D341Med (cell line): Measurements from ENCODE around the gene GDPD5.

ENCODE experiments used
- DNase-seq: peaks from one replicate; pipeline ENCODE4 v3.0.0; 2012; ENCODE audit warnings: low spot score

GDPD5 gene

DNA sequence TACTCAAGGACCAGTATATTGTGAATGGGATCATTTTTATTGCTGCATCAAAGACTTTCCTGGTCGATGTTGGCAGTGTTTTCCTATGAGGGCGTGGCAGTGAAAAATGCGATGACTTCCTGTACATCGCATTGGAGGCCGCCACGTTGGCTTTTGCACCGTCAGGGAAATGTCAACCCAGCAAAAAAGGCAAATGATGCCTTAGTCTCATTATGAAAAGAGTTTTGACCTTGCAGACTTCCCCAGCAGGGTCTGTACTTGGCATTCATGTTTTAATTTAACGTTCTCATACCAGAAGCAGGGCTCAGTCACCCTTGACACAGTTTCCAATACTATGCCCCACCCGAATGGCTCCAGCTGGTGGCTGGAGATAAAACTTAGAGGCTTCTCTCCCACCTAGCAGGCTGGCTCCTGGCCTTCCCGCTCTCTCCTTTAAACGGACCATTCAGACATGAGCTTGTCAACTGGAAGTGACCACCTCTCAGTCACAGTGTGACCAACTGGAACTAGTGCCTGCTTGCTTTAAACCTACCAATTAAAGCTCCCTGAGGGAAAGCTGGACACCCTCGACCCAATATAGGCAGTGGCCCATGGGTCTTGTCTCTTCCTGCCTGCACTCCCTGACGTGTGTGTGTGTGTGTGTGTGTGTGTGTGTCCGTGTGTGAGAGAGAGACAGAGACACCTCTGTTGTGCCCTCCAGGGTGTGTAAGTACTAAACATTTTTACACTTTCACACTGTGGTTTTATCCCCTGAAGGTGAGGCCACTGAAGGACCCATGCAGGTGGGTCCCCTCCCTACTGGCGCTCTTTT lies 8.7 kb upstream of the GDPD5 start:
- no peak for DNase-seq

- DNase-seq = no peak
Observed at GRCh38 chr11:75533896-75534258, 8.1 kb upstream of the GDPD5 start.

DNA sequence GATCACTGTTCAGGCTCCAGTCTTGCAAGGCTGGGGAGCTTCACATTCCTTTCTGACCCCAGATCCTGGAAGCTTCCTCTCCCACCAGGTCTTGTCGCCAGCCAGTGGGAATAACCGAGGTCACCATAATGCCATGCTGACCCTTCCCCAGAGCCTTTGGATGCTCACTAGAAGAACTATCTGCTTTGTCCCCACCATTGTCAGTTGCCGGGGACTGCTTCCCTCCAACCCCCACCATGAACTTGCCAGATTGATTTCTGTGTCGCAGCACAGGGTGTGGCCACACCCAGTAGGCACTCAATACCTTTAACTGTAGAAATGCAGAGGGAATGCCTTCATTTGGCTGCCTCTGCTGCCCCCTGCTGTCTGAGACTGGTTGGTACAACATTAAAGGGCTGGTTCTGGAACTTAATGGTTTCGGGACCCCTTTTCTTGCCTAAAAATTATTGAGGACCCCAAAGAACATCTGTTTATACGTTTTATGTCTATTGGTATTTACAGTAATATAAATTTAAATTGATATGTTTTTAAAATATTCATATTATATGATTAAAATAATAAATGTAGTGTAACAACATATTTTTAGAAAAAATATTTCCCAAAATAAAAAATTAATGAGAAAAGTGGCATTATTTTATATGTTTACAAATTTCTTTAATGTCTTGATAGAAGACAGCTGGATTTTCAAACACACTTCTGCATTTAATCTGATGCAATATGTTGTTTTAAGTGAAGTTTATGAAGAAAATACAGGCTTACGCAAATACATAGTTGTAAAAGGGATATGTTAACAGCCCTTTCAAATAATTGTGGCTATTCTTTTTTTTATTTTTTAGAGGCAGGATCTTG lies 6.7 kb upstream of the GDPD5 start:
- peak; percentile 80 for DNase-seq

- DNase-seq = no peak
Observed at GRCh38 chr11:75531325-75531724, 5.6 kb upstream of the GDPD5 start.

DNA sequence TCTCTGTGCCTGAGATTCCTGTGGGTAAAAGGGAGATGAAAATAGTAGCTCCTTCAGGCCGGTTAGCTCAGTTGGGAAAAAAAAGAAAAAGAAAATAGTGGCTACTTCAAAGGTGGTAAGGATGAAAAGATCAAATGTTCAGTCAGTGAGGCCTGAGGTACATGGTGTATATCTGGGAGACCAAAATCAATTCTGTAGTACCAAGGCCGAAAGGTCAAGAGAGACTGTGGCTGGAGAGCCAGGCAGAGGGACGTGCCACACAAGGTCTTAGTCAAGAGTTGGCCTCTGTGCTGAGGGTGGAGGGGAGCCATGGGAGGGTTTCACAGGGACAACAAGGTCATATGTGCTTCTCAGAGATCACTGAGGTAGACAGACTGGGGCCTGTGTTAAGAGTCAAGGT lies 4.8 kb upstream of the GDPD5 start:
- no peak for DNase-seq

GRCh38 chr11:75527938-75528735 lies 2.4 kb upstream of the GDPD5 start:
- no peak for DNase-seq

DNA sequence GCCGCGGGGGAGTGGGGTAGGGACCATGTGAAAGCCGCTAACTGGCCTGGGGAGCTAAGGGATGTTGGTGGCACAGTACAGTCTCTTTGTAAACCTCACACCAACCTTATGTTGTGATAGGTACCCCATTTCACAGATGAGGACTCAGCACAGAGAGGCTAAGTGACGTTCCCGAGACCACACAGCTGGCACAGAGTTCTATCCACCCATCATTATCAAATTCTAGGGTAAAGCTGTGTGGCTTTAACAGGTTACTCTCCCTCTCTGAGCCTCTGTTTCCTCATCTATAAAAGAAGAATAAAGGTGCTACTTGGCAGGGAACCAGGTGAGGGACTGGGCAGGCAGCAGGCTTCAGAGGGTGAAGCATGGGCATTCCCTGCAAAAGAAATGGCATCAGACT lies 1.4 kb upstream of the GDPD5 start:
- DNase-seq = no peak

GRCh38 chr11:75526192-75526541 lies 426 bp upstream of the GDPD5 start:
- DNase-seq = no peak

DNA sequence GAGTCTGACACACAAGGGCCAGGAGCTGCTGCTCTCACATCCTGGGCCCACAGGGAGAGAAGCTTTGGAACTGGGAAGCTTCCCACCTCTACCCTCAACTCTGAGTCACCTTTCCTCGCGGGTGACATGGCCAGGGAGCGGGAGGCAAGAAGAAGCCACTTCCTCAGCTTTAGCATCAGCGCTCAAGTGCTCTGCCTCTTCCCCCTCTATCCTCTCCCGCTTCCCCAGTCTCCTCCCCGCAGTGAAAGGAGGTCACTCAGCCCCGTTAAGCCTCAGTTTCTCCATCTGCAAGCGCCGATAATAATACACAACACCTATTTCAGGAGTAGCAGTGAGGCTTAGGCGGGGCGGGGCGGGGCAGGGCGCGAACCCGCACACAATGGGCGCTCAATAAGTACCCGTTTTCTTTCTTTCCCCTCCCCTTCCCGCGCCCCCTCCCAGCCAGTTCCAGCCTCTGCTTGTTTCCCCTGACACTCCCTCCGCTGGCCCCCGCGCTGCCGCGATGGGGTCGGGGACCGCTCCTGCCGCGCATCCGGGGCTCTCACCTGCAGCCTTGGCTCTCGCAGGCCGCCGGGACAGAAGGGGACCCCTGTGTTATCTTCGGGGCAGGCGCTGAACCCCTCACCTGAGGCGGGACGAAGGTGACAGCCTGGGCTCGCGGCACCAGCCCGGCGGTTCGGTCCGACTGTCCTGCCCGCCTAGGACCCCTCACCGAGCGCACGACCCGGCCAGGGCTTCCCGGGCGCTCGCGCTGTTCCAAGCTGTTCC lies 892 bp downstream of the GDPD5 start:
- peak; percentile 54 for DNase-seq

DNA sequence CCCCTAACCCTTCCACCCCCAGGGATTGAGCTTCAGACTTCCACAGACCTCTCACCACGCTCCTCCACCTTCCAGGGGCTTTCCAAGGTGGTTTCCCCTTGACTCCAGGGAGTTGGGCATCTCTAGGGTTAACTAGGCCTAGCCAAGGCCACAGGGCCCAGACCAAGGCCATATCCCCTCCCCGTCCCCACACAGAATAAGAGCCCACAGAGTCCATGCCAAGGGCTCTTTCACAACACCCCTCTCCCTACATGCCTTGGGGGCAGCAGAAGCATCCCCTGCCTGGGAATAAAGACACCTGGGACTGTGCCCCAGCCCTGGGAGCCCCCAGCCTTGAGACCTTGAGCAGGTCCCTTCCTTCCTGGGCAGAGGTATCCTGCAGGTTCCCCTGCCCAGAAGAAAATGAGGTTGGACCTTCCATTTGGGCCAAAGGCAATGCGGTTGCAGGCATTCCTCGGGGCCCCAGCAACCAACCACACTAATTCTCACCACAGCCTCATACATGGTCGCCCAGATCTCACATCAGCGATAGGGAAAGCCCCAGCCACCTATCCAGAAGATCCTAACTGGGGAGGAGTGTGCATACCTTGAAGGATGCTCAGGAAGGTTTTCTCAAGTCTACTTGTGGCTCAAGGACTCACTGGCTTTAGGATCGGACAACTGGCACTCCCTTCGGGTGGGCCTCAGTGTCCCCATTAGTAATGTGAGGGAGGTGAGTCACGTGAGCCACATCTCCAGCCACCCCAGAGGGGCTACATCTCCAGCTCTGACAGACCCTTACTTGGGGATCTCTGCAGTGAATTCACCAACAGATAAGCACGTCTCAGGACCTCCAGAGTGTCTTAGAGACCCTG lies 1.7 kb downstream of the GDPD5 start:
- DNase-seq = no peak

GRCh38 chr11:75523189-75523588 lies 2.6 kb downstream of the GDPD5 start:
- no peak for DNase-seq

DNA sequence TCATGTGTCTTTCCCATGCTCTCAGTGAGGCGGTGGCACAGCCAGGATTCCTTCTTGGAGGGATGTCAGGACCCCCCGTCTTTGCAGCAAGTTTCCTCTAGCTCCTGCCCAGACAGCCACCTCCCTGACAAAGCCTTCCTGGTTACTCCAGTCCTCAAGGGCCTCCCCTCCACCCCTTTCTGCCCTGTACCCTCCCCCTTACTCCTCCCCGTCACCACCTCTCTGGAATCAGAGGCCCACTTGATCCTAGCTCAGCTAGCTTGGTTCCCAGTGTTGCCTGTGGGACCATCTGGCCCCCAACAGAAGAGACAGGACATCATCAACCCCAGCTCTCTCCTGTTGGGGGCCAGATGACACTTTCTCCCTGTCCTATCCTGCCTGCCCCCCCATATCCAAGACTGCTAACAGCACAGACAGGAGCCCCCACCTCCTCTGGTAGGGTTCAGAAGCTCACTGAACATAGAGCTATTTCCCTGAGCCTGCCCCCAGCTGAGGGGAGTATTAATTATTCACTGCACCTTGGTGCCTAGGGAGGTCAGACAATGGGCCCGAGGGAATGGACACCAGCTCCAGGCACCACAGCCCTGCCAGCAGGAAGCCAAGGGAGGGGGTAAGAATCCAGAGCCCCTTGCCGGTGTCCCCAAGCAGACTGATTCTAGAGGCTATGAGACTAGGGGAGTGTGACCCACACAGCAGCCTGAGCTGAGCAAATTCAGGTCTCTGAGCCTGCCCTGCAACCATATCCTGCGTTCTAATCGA lies 3.3 kb downstream of the GDPD5 start:
- DNase-seq = no peak

DNA sequence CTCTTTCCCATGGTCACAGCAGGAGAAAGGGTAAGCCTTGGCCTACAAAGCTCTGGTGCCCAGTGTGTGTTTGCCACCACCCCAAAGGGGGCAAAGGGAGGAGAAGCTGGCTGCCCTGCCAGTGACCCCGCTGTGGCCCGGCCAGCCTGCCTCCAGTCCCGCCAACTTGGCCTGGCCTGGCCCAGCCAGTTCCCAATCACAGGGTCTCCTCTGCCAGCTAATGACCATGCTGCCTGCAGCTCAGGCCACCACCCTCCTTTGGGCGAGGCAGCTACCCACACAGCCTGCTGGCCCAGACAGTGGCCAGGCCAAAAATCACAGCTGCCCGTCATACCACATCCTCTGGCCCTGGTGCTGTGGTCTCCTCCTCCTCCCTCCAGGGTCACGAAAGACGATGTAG lies 5.1 kb downstream of the GDPD5 start:
- no peak for DNase-seq

- DNase-seq = no peak
Observed at GRCh38 chr11:75518771-75519653, 6.7 kb downstream of the GDPD5 start.

DNA sequence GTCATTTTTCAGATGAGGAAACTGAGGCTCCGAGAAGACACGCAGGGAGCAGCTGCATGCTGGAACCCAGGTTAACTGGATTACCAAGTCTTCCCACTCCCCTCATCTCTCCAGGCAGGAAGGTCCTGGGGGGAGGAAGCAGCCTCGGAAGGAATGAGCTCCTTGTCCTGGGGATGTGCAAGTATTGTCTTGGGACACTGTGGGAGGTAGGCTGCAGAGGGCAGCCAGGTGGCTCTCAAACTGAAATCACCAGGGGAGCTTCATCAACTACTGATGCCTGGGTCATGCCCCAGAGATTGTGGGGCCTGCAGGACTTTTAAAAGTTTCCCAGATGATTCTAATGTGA lies 7.6 kb downstream of the GDPD5 start:
- no peak for DNase-seq

DNA sequence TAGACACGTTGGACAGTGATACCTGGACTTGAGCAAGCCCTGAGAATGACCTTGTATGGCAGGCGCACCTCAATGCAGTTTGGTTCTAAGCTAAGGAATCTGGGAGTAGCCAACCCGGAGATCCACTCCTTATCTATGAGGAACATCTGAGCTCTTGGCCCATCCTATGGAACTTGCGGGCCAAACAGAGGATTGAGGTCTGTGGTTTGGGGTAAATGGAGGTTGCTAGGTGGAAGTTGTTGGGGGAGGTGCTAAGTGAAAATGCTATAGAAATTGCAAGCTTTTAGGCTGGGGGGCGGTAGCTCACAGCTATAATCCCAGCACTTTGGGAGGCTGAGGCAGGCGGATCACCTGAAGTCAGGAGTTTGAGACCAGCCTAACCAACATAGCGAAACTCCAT lies 8.9 kb downstream of the GDPD5 start:
- no peak for DNase-seq

DNA sequence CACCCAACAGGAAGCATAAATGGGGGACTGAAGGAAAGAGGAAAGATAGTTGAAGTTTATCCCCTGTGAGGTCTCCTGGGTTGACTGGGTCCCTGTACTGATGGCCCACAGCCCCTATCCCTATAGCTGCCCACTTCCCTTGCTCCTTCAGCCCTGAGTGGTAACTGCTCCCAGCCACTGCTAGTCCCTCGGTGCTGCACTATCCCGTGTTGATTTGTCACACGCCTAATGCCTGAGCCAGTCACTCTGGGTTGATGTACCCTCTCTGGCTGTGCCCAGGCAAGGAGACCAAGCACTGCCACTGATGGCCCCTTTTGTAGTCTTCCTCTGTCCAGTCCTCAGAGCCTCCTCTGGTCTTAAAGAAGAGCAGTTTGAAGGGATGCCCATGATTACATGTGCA lies 9.6 kb downstream of the GDPD5 start:
- DNase-seq = no peak

DNA sequence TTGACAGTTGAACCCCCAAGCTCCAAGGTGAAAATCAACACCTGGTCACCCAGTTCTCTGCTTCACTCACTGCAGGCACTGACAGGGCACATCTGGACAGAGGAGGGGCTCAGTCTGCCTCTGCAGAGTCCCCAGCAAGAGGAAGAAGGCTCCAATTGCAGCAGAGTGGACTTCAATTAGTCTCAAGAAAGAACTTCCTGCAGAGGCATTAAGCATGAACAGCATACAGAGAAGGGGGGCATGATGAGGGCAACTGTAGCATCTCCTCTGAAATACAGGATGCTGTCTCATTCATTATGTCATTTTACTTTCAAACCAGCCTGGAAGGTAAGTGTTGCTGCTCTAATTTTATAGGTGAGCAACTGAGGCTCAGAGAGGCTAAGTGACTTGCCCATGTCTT lies 11.1 kb downstream of the GDPD5 start:
- DNase-seq = no peak

DNA sequence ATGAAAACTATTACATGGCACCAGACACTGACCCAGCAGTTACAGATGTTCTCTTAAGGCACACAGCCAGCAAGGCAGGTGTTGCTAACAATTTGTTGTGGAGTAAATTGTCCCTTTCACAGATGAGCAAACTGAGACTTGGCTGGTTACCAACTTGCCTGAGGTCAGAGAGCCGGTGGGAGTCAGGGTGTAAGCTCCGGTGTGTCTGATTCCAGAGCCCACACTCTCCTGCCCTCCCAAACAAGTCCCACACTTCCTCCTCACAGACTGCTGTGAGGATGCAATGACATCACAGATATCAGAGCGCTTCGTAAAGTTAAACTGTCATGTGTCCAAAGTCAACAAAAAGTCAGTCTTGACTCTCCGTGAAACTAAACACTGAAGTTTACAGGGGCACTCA lies 12.5 kb downstream of the GDPD5 start:
- no peak for DNase-seq

GRCh38 chr11:75510723-75511019 lies 15.1 kb downstream of the GDPD5 start:
- DNase-seq = no peak
